ENCODE data around the gene TBCD. TPM values are rescaled to one million over a fixed set of nuclear protein-coding genes. Genes with fewer than 3 reads are reported as not detected.

The TBCD gene
- total and polyA plus RNA-seq, 9 of the 15 experiments (the other 6 are each of a cell fraction or from before 2014, with no cell fraction given), result 8.9 to 98.5 (median 28.0) TPM

DNA sequence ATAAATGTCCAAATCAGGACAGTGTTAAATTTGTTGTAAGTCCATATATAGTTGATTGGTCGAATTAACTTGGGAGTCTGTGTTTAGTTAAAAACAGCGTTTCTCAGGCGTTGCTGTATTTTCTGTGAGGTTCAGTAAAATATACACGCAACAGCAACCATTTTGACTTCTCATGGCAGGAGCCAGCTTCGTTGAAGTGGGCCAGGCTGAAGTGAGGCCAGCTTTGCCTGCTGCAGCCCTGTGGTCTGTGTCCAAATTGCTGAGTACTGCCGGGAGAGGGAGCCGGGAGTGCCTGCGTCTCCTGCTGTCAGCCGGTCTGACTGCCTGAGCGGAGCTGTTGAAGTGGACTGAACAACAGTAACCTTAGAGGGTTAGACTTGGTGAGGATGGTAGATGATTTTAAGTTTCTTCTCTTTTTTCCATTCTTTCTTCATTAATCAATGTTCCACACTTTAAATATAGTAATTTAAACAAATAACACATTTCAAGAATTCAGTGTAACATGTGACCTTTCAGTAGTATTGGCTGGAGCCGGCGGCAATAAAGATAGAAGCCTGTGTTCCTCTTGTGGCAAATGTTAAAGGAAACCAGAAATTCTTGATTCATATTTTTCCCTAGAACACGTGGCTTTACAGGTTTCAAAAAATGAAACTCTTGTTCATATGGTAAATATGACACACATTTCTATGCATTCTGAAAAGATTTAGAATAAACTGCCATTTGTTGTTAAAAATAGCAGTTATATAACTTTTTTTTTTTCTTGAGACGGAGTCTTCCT lies 124.9 kb downstream of the TBCD start (continued):
- TF ChIP-seq, protein P1, sequence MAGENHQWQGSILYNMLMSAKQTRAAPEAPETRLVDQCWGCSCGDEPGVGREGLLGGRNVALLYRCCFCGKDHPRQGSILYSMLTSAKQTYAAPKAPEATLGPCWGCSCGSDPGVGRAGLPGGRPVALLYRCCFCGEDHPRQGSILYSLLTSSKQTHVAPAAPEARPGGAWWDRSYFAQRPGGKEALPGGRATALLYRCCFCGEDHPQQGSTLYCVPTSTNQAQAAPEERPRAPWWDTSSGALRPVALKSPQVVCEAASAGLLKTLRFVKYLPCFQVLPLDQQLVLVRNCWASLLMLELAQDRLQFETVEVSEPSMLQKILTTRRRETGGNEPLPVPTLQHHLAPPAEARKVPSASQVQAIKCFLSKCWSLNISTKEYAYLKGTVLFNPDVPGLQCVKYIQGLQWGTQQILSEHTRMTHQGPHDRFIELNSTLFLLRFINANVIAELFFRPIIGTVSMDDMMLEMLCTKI (IDR thresholded peaks at IDR 0.05; ENCODE audit: partially characterized antibody), result no peak
- TF ChIP-seq SRSF7 (optimal IDR thresholded peaks at IDR 0.05; ENCODE audit: low read depth, low read length), result no peak
- TF ChIP-seq, protein P2, sequence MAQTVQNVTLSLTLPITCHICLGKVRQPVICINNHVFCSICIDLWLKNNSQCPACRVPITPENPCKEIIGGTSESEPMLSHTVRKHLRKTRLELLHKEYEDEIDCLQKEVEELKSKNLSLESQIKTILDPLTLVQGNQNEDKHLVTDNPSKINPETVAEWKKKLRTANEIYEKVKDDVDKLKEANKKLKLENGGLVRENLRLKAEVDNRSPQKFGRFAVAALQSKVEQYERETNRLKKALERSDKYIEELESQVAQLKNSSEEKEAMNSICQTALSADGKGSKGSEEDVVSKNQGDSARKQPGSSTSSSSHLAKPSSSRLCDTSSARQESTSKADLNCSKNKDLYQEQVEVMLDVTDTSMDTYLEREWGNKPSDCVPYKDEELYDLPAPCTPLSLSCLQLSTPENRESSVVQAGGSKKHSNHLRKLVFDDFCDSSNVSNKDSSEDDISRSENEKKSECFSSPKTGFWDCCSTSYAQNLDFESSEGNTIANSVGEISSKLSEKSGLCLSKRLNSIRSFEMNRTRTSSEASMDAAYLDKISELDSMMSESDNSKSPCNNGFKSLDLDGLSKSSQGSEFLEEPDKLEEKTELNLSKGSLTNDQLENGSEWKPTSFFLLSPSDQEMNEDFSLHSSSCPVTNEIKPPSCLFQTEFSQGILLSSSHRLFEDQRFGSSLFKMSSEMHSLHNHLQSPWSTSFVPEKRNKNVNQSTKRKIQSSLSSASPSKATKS (CRISPR knock-in tag; IDR thresholded peaks at IDR 0.05), result no peak
- TF ChIP-seq CHCHD3 (CRISPR knock-in tag; IDR thresholded peaks at IDR 0.05), result no peak
- TF ChIP-seq, protein P3, sequence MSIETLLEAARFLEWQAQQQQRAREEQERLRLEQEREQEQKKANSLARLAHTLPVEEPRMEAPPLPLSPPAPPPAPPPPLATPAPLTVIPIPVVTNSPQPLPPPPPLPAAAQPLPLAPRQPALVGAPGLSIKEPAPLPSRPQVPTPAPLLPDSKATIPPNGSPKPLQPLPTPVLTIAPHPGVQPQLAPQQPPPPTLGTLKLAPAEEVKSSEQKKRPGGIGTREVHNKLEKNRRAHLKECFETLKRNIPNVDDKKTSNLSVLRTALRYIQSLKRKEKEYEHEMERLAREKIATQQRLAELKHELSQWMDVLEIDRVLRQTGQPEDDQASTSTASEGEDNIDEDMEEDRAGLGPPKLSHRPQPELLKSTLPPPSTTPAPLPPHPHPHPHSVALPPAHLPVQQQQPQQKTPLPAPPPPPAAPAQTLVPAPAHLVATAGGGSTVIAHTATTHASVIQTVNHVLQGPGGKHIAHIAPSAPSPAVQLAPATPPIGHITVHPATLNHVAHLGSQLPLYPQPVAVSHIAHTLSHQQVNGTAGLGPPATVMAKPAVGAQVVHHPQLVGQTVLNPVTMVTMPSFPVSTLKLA (conservative IDR thresholded peaks at IDR 0.05), result peak in 1 of 2 experiments; percentile 43; a peak in 1 of 4 replicates
- peak; percentile 49; the same call in 1 of the 2 replicates for TF ChIP-seq CREM (IDR thresholded peaks at IDR 0.05; ENCODE audit: low read depth)
- no peak for TF ChIP-seq ZNF77 (CRISPR knock-in tag; IDR thresholded peaks at IDR 0.05)
- TF ChIP-seq, protein P4, sequence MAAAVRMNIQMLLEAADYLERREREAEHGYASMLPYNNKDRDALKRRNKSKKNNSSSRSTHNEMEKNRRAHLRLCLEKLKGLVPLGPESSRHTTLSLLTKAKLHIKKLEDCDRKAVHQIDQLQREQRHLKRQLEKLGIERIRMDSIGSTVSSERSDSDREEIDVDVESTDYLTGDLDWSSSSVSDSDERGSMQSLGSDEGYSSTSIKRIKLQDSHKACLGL (CRISPR knock-in tag; IDR thresholded peaks at IDR 0.05; ENCODE audit: borderline replicate concordance, poor library complexity, severe bottlenecking), result no peak
- no peak for TF ChIP-seq HDAC8 (tag; IDR thresholded peaks at IDR 0.05)
- TF ChIP-seq, protein P5, sequence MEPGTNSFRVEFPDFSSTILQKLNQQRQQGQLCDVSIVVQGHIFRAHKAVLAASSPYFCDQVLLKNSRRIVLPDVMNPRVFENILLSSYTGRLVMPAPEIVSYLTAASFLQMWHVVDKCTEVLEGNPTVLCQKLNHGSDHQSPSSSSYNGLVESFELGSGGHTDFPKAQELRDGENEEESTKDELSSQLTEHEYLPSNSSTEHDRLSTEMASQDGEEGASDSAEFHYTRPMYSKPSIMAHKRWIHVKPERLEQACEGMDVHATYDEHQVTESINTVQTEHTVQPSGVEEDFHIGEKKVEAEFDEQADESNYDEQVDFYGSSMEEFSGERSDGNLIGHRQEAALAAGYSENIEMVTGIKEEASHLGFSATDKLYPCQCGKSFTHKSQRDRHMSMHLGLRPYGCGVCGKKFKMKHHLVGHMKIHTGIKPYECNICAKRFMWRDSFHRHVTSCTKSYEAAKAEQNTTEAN (CRISPR knock-in tag; IDR thresholded peaks at IDR 0.05), result no peak
- TF ChIP-seq RBM25 (IDR thresholded peaks at IDR 0.05; ENCODE audit: low read depth, low read length, severe bottlenecking), result no peak
- TF ChIP-seq ZNF408 (CRISPR knock-in tag; IDR thresholded peaks at IDR 0.05; ENCODE audit: low read depth), result no peak
- TF ChIP-seq ETS2 (tag; IDR thresholded peaks at IDR 0.05; ENCODE audit: borderline replicate concordance, poor library complexity, severe bottlenecking), result no peak
- TF ChIP-seq, protein P6, sequence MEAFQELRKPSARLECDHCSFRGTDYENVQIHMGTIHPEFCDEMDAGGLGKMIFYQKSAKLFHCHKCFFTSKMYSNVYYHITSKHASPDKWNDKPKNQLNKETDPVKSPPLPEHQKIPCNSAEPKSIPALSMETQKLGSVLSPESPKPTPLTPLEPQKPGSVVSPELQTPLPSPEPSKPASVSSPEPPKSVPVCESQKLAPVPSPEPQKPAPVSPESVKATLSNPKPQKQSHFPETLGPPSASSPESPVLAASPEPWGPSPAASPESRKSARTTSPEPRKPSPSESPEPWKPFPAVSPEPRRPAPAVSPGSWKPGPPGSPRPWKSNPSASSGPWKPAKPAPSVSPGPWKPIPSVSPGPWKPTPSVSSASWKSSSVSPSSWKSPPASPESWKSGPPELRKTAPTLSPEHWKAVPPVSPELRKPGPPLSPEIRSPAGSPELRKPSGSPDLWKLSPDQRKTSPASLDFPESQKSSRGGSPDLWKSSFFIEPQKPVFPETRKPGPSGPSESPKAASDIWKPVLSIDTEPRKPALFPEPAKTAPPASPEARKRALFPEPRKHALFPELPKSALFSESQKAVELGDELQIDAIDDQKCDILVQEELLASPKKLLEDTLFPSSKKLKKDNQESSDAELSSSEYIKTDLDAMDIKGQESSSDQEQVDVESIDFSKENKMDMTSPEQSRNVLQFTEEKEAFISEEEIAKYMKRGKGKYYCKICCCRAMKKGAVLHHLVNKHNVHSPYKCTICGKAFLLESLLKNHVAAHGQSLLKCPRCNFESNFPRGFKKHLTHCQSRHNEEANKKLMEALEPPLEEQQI (IDR thresholded peaks at IDR 0.05), result no peak
- TF ChIP-seq PYGO2 (tag; IDR thresholded peaks at IDR 0.05), result no peak
- TF ChIP-seq GABPB1 (CRISPR knock-in tag; IDR thresholded peaks at IDR 0.05), result 0 out of 2 replicates have a peak, but pooled peaks have one; percentile 38
